Osteoblast (primary cell): ENCODE results near the gene CAMTA1. TPM values are rescaled to one million over a fixed set of nuclear protein-coding genes. Genes with fewer than 3 reads are reported as not detected.

Experiments used
- DNase-seq: peaks from one replicate; pipeline ENCODE4 v3.0.0; 2011; ENCODE audit warnings: low spot score, mixed read lengths; ENCODE audit not compliant: insufficient read length; ENCODE audit errors: missing footprints
- H2AFZ ChIP-seq: 2 replicates; pipeline ENCODE4 v1.6.0; 2011; ENCODE audit warnings: mild to moderate bottlenecking, low read length
- H3K27ac ChIP-seq: 2 replicates; pipeline ENCODE4 v1.5.1; 2011; ENCODE audit warnings: mild to moderate bottlenecking, low read depth, low read length, moderate library complexity
- H3K27me3 ChIP-seq: 2 replicates; pipeline ENCODE4 v1.6.0; 2012; ENCODE audit warnings: mild to moderate bottlenecking, control low read depth, inconsistent platforms, low read length, moderate library complexity; ENCODE audit not compliant: insufficient read depth
- H3K36me3 ChIP-seq: 2 replicates; pipeline ENCODE4 v1.5.1; 2011; ENCODE audit warnings: mild to moderate bottlenecking, low read length, control low read depth, moderate library complexity; ENCODE audit not compliant: insufficient read depth
- H3K4me1 ChIP-seq: 2 replicates; pipeline ENCODE4 v1.5.1; 2011; ENCODE audit warnings: mild to moderate bottlenecking, low read length, control low read depth, moderate library complexity; ENCODE audit not compliant: insufficient read depth
- H3K4me2 ChIP-seq: 2 replicates; pipeline ENCODE4 v1.6.0; 2011; ENCODE audit warnings: mild to moderate bottlenecking, low read length; ENCODE audit not compliant: insufficient read depth
- H3K4me3 ChIP-seq: fragments of 200-600 bp; sonication (generic); 3 replicates; pipeline ENCODE4 v1.5.1; 2012; ENCODE audit warnings: mild to moderate bottlenecking, low read length, inconsistent platforms; ENCODE audit not compliant: insufficient read depth
- H3K79me2 ChIP-seq: 2 replicates; pipeline ENCODE4 v1.6.0; 2012; ENCODE audit warnings: mild to moderate bottlenecking, low read length, control low read depth, inconsistent platforms; ENCODE audit not compliant: insufficient read depth
- H3K9me3 ChIP-seq: 2 replicates; pipeline ENCODE4 v1.5.1; 2011; ENCODE audit warnings: low read depth, low read length, control low read depth
- H4K20me1 ChIP-seq: 2 replicates; pipeline ENCODE4 v1.6.0; 2012; ENCODE audit warnings: mild to moderate bottlenecking, low read length, control low read depth; ENCODE audit not compliant: insufficient read depth
- CTCF ChIP-seq: IDR thresholded peaks from 2 replicates; pipeline ENCODE4 v1.5.1; 2011; ENCODE audit warnings: mild to moderate bottlenecking, low read depth, low read length, moderate library complexity; ENCODE audit errors: extremely low read depth
- total RNA-seq: library from RNA; depleted of rRNA; stranded (reverse); fragments of >200 nt; gene quantifications from 2 replicates; pipeline ENCODE4 v1.2.3, GENCODE V29; 2012

Gene CAMTA1
- total RNA-seq, 1 donor = 47.4 TPM

GRCh38 chr1:7616953-7617352, 831.7 kb downstream of the CAMTA1 start:
- DNase-seq = no peak
- no peak for TF ChIP-seq CTCF

GRCh38 chr1:7617826-7618225, 832.6 kb downstream of the CAMTA1 start:
- Histone ChIP-seq H3K27me3 (peaks cover 4% of the 10 kb centered on the region), H3K4me1 (no peaks in the 10 kb centered on the region), H3K9me3 (no peaks in the 10 kb centered on the region), H3K79me2 (no peaks in the 10 kb centered on the region), H3K36me3 (no peaks in the 10 kb centered on the region), H2AFZ (no peak overlapping the region), H3K27ac (no peak overlapping the region), H4K20me1 (no peaks in the 10 kb centered on the region), H3K4me3 (no peak overlapping the region), H3K4me2 (no peak overlapping the region)
- no peak for DNase-seq
- TF ChIP-seq CTCF = no peak

More at GRCh38 chr1:7616953-7617352, 831.7 kb downstream of the CAMTA1 start:
- no peak overlapping the region for H3K4me2 ChIP-seq
- H3K27me3 ChIP-seq = peaks cover 2% of the 10 kb centered on the region
- H4K20me1 ChIP-seq = no peaks in the 10 kb centered on the region
- no peaks in the 10 kb centered on the region for H3K9me3 ChIP-seq
- H3K4me1 ChIP-seq = no peaks in the 10 kb centered on the region
- no peak overlapping the region for H2AFZ ChIP-seq
- no peak overlapping the region for H3K27ac ChIP-seq
- H3K79me2 ChIP-seq = no peaks in the 10 kb centered on the region
- no peaks in the 10 kb centered on the region for H3K36me3 ChIP-seq
- no peak overlapping the region for H3K4me3 ChIP-seq

- no peak overlapping the region for H3K4me3 ChIP-seq
- DNase-seq = no peak
- no peaks in the 10 kb centered on the region for H3K4me1 ChIP-seq
- H3K27me3 ChIP-seq = peaks cover 14% of the 10 kb centered on the region
- no peak overlapping the region for H3K4me2 ChIP-seq
- no peaks in the 10 kb centered on the region for H3K9me3 ChIP-seq
- H2AFZ ChIP-seq = no peak overlapping the region
- H3K36me3 ChIP-seq = no peaks in the 10 kb centered on the region
- no peak overlapping the region for H3K27ac ChIP-seq
- TF ChIP-seq CTCF = no peak
- H4K20me1 ChIP-seq = no peaks in the 10 kb centered on the region
- no peaks in the 10 kb centered on the region for H3K79me2 ChIP-seq
These were observed 834.9 kb downstream of the CAMTA1 start for GRCh38 chr1:7620196-7620595.

GRCh38 chr1:7621334-7622219, 836.3 kb downstream of the CAMTA1 start:
- Histone ChIP-seq H3K27me3 (peaks cover 25% of the 10 kb centered on the region), H3K9me3 (no peaks in the 10 kb centered on the region), H3K4me3 (no peak overlapping the region), H3K4me1 (no peaks in the 10 kb centered on the region), H2AFZ (no peak overlapping the region), H3K79me2 (no peaks in the 10 kb centered on the region), H3K4me2 (no peak overlapping the region), H3K36me3 (no peaks in the 10 kb centered on the region), H3K27ac (no peak overlapping the region), H4K20me1 (no peaks in the 10 kb centered on the region)
- DNase-seq = peak; percentile 56
- no peak for TF ChIP-seq CTCF
